ENCODE measurements around the gene LIX1.
A peak's percentile ranks its signal among the peaks of the same experiment; 100 is the strongest.
"Not testable (repeated sequence)": the region's sequence is repeated elsewhere in the genome, so short reads cannot be mapped to it uniquely, and the experiment has no call there.

The LIX1 gene

GRCh38 chr5:97142521-97143254, at the start of gene LIX1:
LIX1 (minus strand) TSS chr5:97142611; CDS start chr5:97142576, 35 bp downstream.
- DNase-seq (ENCODE audit: insufficient read length, low spot score) (no peak), FAIRE-seq (peak; percentile 93)

- no peak for FAIRE-seq
Observed at GRCh38 chr5:97191893-97192292, 49.5 kb upstream of the LIX1 start.

DNA sequence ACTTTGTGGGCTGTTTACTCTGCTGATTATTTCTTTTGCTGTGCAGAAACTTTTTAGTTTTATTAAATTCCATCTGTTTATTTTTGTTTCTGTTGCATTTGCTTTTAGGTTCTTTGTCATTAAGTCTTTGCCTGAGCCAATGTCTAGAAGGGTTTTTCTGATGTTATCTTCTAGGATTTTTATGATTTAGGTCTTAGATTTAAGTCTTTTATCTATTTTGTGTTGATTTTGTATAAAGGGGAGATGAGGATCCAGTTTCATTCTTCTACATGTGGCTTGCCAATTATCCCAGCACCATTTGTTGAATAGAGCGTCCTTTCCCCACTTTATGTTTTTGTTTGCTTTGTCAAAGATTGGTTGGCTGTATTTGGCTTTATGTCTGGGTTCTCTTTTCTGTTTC, 47.1 kb upstream of the LIX1 start:
- DNase-seq (ENCODE audit: insufficient read length, low spot score); FAIRE-seq: not testable (repeated sequence)

More at GRCh38 chr5:97191893-97192292, 49.5 kb upstream of the LIX1 start:
- no peak for DNase-seq (ENCODE audit: insufficient read length, low spot score)

- no peak for DNase-seq (ENCODE audit: insufficient read length, low spot score)
- FAIRE-seq, result no peak
Observed at GRCh38 chr5:97183930-97184213, 41.5 kb upstream of the LIX1 start.

DNA sequence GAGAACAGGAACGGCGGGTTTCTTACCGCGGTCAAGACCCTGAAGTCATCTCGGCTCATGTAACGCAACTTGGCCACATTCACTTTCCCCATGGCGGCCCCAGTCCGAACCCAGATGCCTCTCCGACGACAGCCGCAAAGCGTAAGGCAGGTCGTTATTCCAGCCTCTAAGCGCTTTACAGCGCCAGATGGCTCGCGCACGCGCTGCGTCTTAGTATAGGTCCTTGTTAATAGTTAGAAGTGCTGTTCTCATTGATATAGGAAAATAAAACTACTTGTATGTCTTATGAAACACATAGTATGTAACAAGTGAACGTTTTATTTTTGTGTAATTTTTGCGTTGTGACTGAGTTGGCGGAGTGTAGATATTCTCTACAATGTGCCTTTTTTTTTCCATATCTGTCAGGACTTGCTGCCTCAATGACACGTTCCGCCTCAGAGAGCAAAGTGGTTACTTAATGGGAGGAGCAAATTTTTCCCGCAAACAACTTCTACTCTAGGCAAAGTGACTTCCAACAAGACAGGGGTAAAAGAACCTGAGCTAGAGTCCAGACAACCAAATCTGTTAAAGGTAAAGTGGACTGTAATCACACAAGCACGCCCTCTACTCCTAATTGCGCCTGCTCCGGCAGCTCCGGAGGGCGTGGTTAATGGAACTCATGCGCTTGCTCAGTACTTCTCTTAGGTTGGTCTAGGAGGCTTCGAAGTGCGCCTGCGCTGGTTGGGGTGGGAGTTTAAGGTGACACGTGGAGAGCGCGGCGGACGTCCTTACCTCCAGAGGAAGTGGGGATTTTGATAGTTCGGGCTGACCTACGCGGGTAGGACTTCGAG, 40.9 kb upstream of the LIX1 start, which contains the start of gene RIOK2:
TSS of gene RIOK2 (minus strand) at position 148 of the 830 bp plus-strand sequence. CDS start at position 92, 56 bp downstream.
- peak; percentile 98 for FAIRE-seq
- DNase-seq (ENCODE audit: insufficient read length, low spot score), result peak; percentile 58

DNA sequence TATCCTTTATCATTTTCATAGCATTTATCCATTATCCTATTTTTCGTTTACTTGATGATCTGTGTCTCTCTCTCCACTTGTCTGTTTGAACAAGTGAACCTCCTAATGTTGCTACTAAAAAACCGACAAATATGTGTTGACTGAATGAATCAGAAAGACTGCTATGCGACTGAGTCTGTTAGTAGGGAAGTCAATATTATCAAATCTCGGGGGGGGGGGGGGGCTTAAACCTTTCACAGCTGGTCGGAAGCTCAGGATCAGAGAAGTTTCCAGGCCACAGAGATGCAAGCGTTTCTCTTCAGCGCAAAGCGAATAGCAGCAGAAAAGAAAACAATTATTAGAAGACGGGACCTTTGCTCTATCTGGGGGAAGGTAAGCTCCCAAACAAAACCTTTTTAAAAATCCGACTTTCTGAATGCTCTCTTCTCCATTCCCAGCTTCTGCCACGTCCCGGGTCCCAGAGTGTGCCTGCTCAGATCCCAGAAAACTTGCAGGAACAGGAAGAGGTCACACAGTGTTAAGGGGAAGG, 40.2 kb upstream of the LIX1 start:
- FAIRE-seq (peak; percentile 61), DNase-seq (ENCODE audit: insufficient read length, low spot score) (no peak)

GRCh38 chr5:97181856-97182545, 39.6 kb upstream of the LIX1 start:
- peak; percentile 47 for FAIRE-seq
- DNase-seq (ENCODE audit: insufficient read length, low spot score), result no peak

- DNase-seq (ENCODE audit: insufficient read length, low spot score); FAIRE-seq: not testable (repeated sequence)
Observed at GRCh38 chr5:97179457-97179856, 37.0 kb upstream of the LIX1 start.

- DNase-seq (ENCODE audit: insufficient read length, low spot score), result no peak
- no peak for FAIRE-seq
Observed at GRCh38 chr5:97172227-97172626, 29.8 kb upstream of the LIX1 start.

GRCh38 chr5:97171703-97172102, 29.3 kb upstream of the LIX1 start:
- FAIRE-seq, result no peak
- DNase-seq (ENCODE audit: insufficient read length, low spot score), result no peak

DNA sequence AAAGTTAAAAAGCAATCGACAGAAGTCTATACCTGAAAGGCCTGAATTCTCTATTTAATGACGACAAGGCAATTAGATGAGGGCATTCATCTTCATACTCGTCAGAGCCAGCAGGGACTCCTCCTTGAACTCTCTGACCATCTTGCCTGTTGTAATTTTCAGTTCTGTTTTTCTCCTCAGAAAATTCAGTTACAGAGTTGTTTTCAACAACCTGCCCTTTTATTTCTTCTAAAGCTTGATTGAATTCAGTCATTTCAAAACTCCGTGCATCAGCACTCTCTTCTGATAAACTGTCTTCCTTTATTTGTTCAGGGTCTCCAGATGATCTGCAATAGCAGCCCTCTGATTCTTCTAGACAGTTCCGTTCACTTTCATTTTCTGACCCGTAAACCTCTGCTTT, 25.0 kb upstream of the LIX1 start:
- DNase-seq (ENCODE audit: insufficient read length, low spot score), result no peak

GRCh38 chr5:97165726-97166125, 23.3 kb upstream of the LIX1 start:
- FAIRE-seq (peak; percentile 80), DNase-seq (ENCODE audit: insufficient read length, low spot score) (no peak)

More for the DNA sequence above, 25.0 kb upstream of the LIX1 start:
- peak; percentile 85 for FAIRE-seq

- FAIRE-seq, result no peak
- DNase-seq (ENCODE audit: insufficient read length, low spot score), result no peak
Observed at GRCh38 chr5:97164846-97165245, 22.4 kb upstream of the LIX1 start.

GRCh38 chr5:97163790-97164285, 21.4 kb upstream of the LIX1 start:
- no peak for DNase-seq (ENCODE audit: insufficient read length, low spot score)
- no peak for FAIRE-seq

GRCh38 chr5:97163360-97163764, 21.0 kb upstream of the LIX1 start:
- DNase-seq (ENCODE audit: insufficient read length, low spot score), result no peak
- FAIRE-seq, result peak; percentile 52

DNA sequence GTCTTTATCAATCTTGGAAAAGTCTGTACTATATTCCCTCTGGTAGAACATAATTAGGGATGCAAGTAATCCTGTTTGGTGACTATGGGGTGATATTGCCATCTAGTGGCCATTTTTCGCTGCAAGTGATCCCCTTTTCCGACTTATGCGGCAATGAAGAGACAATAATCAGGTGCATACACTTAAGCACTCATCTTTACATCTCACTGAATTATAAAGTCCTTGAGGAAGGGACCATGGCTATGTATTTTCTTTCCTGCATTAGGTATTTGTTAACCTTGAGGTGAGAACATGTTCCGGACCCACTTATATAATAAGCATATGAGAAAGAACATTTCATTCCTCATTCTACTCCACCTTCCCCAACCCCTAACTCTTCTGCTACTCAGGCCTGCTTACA, 19.6 kb upstream of the LIX1 start:
- peak; percentile 99 for FAIRE-seq
- no peak for DNase-seq (ENCODE audit: insufficient read length, low spot score)

DNA sequence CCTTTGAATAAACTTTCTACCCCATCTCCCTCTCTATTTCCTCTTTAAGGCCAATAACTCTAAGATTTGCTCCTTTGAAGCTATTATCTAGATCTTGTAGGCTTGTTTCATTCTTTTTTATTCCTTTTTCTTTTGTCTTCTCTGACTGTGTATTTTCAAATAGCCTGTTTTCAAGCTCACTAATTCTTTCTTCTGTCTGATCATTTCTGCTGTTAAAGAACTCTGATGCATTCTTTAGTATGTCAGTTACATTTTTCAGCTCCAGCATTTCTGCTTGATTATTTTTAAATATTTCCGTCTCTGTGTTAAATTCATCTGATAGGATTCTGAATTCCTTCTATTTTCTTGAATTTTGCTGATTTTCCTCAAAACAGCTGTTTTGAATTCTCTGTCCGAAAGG, 15.3 kb upstream of the LIX1 start:
- DNase-seq (ENCODE audit: insufficient read length, low spot score) (no peak), FAIRE-seq (no peak)

- FAIRE-seq, result no peak
Observed at GRCh38 chr5:97151370-97151769, 9.0 kb upstream of the LIX1 start.

DNA sequence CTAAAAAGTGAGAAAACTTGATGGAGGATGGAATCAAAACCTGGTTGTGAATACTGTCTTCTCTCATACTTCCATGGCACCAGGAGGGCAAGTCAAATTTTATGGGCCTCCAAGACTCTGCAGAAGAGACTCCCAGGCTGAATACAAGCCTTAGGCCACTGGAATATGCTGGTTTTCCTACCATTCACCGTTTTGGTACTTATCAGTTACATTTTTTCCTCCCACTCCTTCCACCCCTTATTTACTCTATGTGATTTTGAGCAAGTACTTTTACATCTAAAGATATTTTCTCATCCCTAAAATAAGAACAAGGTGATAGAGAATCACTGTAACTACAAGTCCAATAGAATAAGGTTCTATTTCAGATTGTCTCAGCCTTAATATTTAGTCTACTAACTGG, 8.0 kb upstream of the LIX1 start:
- FAIRE-seq, result no peak
- no peak for DNase-seq (ENCODE audit: insufficient read length, low spot score)

More at GRCh38 chr5:97151370-97151769, 9.0 kb upstream of the LIX1 start:
- no peak for DNase-seq (ENCODE audit: insufficient read length, low spot score)

DNA sequence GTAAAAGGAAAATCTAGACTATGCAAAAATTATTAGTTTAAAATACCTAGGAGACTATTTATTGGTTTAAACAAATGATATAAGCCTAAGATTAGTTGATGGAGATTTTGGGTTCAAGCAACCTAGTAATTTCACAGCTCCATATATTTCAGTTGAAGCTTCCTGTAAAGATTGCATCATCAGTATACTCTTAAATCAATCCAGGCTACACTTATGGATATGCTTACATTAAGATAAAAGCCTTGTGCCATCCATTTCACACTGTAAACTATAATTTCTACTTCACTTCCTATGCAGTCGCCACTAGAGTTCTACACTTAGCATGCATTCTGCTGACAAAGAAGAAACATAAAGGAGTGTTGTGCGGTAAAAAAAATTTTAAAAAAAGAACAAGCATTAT, 7.3 kb upstream of the LIX1 start:
- DNase-seq (ENCODE audit: insufficient read length, low spot score) (no peak), FAIRE-seq (no peak)

GRCh38 chr5:97148288-97148687, 5.9 kb upstream of the LIX1 start:
- FAIRE-seq (no peak), DNase-seq (ENCODE audit: insufficient read length, low spot score) (no peak)
